Vagina (tissue), 2 donors: Measurements from ENCODE around the gene CHRM2.

Experiments
- POLR2A ChIP-seq, 2 donors: fragments of 450-650 bp; IDR thresholded peaks; one replicate each; pipeline ENCODE4 v1.6.1; 2017; ENCODE audit warnings: antibody characterized with exemption in 2 of 2, mild to moderate bottlenecking in 2 of 2, moderate library complexity in 2 of 2
- TF ChIP-seq, protein P1 (sequence below), 3 experiments: fragments of 450-650 bp in 2 of 3; fragments of 200-600 bp in 1 of 3; sonication (generic) in 1 of 3; IDR thresholded peaks; one replicate each; pipeline ENCODE4 v1.5.1; 2017 to 2019; ENCODE audit warnings: antibody characterized with exemption in 3 of 3, mild to moderate bottlenecking in 2 of 3, moderate library complexity in 2 of 3

GRCh38 chr7:136911344-136911743 lies 42.9 kb downstream of the CHRM2 start:
- TF ChIP-seq, protein P1, sequence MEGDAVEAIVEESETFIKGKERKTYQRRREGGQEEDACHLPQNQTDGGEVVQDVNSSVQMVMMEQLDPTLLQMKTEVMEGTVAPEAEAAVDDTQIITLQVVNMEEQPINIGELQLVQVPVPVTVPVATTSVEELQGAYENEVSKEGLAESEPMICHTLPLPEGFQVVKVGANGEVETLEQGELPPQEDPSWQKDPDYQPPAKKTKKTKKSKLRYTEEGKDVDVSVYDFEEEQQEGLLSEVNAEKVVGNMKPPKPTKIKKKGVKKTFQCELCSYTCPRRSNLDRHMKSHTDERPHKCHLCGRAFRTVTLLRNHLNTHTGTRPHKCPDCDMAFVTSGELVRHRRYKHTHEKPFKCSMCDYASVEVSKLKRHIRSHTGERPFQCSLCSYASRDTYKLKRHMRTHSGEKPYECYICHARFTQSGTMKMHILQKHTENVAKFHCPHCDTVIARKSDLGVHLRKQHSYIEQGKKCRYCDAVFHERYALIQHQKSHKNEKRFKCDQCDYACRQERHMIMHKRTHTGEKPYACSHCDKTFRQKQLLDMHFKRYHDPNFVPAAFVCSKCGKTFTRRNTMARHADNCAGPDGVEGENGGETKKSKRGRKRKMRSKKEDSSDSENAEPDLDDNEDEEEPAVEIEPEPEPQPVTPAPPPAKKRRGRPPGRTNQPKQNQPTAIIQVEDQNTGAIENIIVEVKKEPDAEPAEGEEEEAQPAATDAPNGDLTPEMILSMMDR (IDR thresholded peaks at IDR 0.05): no peak
- no peak for TF ChIP-seq POLR2A (IDR thresholded peaks at IDR 0.05)
